CD4-positive, alpha-beta memory T cell (primary cell): ENCODE data around the gene STX18. TPM values are rescaled to one million over a fixed set of nuclear protein-coding genes. Genes with fewer than 3 reads are reported as not detected.

Source experiments
- CTCF ChIA-PET: fragments of 350-600 bp; sonication (Branson Sonifier 250); formaldehyde crosslinking; loops from one replicate; lab custom pipeline; 2021; ENCODE audit warnings: inconsistent platforms; ENCODE audit not compliant: partially characterized antibody; lab: Charles Lee
- POLR2A ChIA-PET: fragments of 350-600 bp; sonication (Branson Sonifier 250); formaldehyde crosslinking; loops from one replicate; lab custom pipeline; 2021; ENCODE audit not compliant: partially characterized antibody; lab: Charles Lee
- DNase-seq, 5 donors: peaks; one replicate each; pipeline versions ENCODE4 v3.0.0 to v3.0.0-alpha.2; 2020 to 2022; ENCODE audit warnings: mixed read lengths in 1 of 5
- H3K27ac ChIP-seq: one replicate; pipeline ENCODE4 v1.7.0; 2013; ENCODE audit warnings: low read depth, low read length
- H3K27me3 ChIP-seq: 2 replicates; pipeline ENCODE4 v1.7.0; 2013; ENCODE audit warnings: mild to moderate bottlenecking, low read length, moderate library complexity; ENCODE audit not compliant: insufficient read depth
- H3K36me3 ChIP-seq: 2 replicates; pipeline ENCODE4 v1.7.0; 2013; ENCODE audit warnings: mild to moderate bottlenecking, low read length, moderate library complexity; ENCODE audit not compliant: insufficient read depth
- H3K4me1 ChIP-seq: 2 replicates; pipeline ENCODE4 v1.7.0; 2013; ENCODE audit warnings: mild to moderate bottlenecking, low read length, moderate library complexity; ENCODE audit not compliant: insufficient read depth
- H3K4me3 ChIP-seq, 2 donors: one replicate each; pipeline ENCODE4 v1.7.0; 2013; ENCODE audit warnings: low read length in 2 of 2, mild to moderate bottlenecking in 1 of 2
- H3K9me3 ChIP-seq, 2 donors: one replicate each; pipeline ENCODE4 v1.7.0; 2013; ENCODE audit warnings: low read length in 2 of 2, control low read depth in 1 of 2; ENCODE audit not compliant: control insufficient read depth in 1 of 2
- H3K27ac Mint-ChIP-seq, 7 donors: one replicate each; pipeline ENCODE4 v1.8.0; 2020 to 2021; ENCODE audit warnings: mixed read lengths in 7 of 7, mild to moderate bottlenecking in 6 of 7, inconsistent platforms in 3 of 7, moderate library complexity in 3 of 7
- H3K27me3 Mint-ChIP-seq, 2 donors: one replicate each; pipeline ENCODE4 v1.8.0; 2020 to 2021; ENCODE audit warnings: mixed read lengths in 2 of 2
- H3K36me3 Mint-ChIP-seq, 2 donors: one replicate each; pipeline ENCODE4 v1.8.0; 2020 to 2021; ENCODE audit warnings: mixed read lengths in 2 of 2, inconsistent platforms in 1 of 2, mild to moderate bottlenecking in 1 of 2
- H3K4me1 Mint-ChIP-seq, 4 donors: one replicate each; pipeline ENCODE4 v1.8.0; 2020 to 2021; ENCODE audit warnings: mixed read lengths in 4 of 4, mild to moderate bottlenecking in 1 of 4
- H3K4me3 Mint-ChIP-seq, 8 donors: one replicate each; pipeline ENCODE4 v1.8.0; 2020 to 2021; ENCODE audit warnings: mixed read lengths in 8 of 8, mild to moderate bottlenecking in 7 of 8, moderate library complexity in 6 of 8, inconsistent platforms in 3 of 8
- H3K9me3 Mint-ChIP-seq, 8 donors: one replicate each; pipeline ENCODE4 v1.8.0; 2020 to 2021; ENCODE audit warnings: mixed read lengths in 8 of 8, mild to moderate bottlenecking in 5 of 8, inconsistent platforms in 3 of 8, moderate library complexity in 1 of 8
- intact Hi-C: fragments of 100-400 bp; cut with micrococcal nuclease; formaldehyde crosslinking; loops from one replicate; pipeline ENCODE4 v1.15.1; 2023
- polyA plus RNA-seq, 2 donors: library from polyadenylated mRNA; unstranded; fragments of 300-500 nt; fragmentation: Illumina TruSeq; gene quantifications; one replicate each; pipeline ENCODE4 v1.2.3, GENCODE V29; 2021
- total RNA-seq, 2 experiments: library from RNA; stranded (reverse); gene quantifications; one replicate each; pipeline ENCODE4 v1.2.3, GENCODE V29; 2021

The STX18 gene
- total and polyA plus RNA-seq, 4 experiments from 2014 or later, result 25.6 to 34.5 (median 31.2) TPM

GRCh38 chr4:4411906-4412305 is 129.9 kb downstream of the STX18 start:
- Histone ChIP-seq H3K27ac (no peak overlapping the region), H3K36me3 (no peaks in the 10 kb centered on the region), H3K27me3 (no peaks in the 10 kb centered on the region), H3K4me1 (peaks cover under 1% of the 10 kb centered on the region), H3K9me3 (no peaks in the 10 kb centered on the region), H3K4me3 (no peak overlapping the region)
- no peak overlapping the region for H3K27ac Mint-ChIP-seq
- no peak for DNase-seq
- H3K36me3 Mint-ChIP-seq, result peaks cover 13 to 30% of the 10 kb centered on the region in 2 donors
- H3K9me3 Mint-ChIP-seq, result peaks cover 0 to 3% (median 0%) of the 10 kb centered on the region in 8 donors
- ChIA-PET CTCF (interaction anchor here (1.1 kb wide), 1 partner anchor 27 kb away, joined by 3 read pairs; no protein-coding TSS in a partner anchor), POLR2A (no interaction called here)
- H3K27me3 Mint-ChIP-seq, result no peaks in the 10 kb centered on the region
- H3K4me3 Mint-ChIP-seq, result no peak overlapping the region
- intact Hi-C loops, result no loop called here
- H3K4me1 Mint-ChIP-seq, result peaks cover 3 to 14% (median 3%) of the 10 kb centered on the region in 4 donors

GRCh38 chr4:4410271-4410670 is 131.6 kb downstream of the STX18 start:
- CTCF ChIA-PET, result interaction anchor here (1.0 kb wide), 1 partner anchor 21 kb away, joined by 5 read pairs; no protein-coding TSS in a partner anchor
- peaks cover 0 to 1% (median 0%) of the 10 kb centered on the region in 8 donors for H3K9me3 Mint-ChIP-seq
- H3K4me3 Mint-ChIP-seq, result no peak overlapping the region
- Histone ChIP-seq H3K9me3 (no peaks in the 10 kb centered on the region), H3K27ac (no peak overlapping the region), H3K27me3 (no peaks in the 10 kb centered on the region), H3K4me1 (no peaks in the 10 kb centered on the region), H3K4me3 (no peak overlapping the region), H3K36me3 (no peaks in the 10 kb centered on the region)
- H3K27me3 Mint-ChIP-seq, result no peaks in the 10 kb centered on the region
- no peak for DNase-seq
- POLR2A ChIA-PET, result no interaction called here
- peak overlapping the region in 1 of 7 donors; percentile 8 for H3K27ac Mint-ChIP-seq
- peaks cover 4 to 26% of the 10 kb centered on the region in 2 donors for H3K36me3 Mint-ChIP-seq
- peaks cover 0 to 4% (median 0%) of the 10 kb centered on the region in 4 donors for H3K4me1 Mint-ChIP-seq
- intact Hi-C loops, result no loop called here

DNA sequence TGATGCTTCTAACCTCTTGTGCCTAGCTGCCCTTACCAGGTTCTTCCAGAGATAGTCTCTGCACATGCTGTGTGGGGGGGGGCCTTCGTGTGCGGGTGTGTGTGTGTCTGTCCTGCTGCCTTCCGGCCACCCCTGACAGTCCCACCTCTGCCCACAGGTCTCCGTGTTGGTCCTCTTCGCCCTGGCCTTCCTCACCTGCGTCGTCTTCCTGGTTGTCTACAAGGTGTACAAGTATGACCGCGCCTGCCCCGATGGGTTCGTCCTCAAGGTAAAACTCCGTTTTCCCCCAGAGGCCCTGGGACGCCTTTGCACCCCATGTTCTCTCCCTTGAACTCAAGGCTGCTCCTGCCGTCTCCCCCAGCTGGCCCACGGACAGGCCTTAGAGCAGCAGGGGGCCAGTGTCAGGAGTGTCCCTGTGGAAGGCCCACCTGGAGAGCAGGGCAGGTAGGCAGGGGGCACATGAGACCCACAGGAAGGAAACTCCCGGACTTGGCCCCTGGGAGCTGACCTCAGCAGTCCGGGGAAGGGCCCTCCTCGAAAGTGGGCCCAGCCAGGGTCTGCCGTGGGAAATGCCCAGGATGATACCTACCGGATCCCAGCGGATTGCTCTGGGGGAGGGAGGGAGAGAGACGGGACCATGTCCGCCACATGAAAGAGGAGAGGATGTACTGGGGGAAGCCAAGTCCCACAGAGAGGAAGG is 132.3 kb downstream of the STX18 start:
- H3K4me3 ChIP-seq, result no peak overlapping the region
- CTCF ChIA-PET, result interaction anchor here (1.9 kb wide), 1 partner anchor 14 kb away, joined by 5 read pairs; no protein-coding TSS in a partner anchor
- no peaks in the 10 kb centered on the region for H3K4me1 ChIP-seq
- DNase-seq, result no peak
- no peaks in the 10 kb centered on the region for H3K27me3 ChIP-seq
- no peak overlapping the region for H3K27ac Mint-ChIP-seq
- no peak overlapping the region for H3K4me3 Mint-ChIP-seq
- intact Hi-C loops, result no loop called here
- peaks cover 0 to 4% (median under 1%) of the 10 kb centered on the region in 4 donors for H3K4me1 Mint-ChIP-seq
- no peaks in the 10 kb centered on the region for H3K9me3 ChIP-seq
- H3K27ac ChIP-seq, result no peak overlapping the region
- peaks cover 0 to 1% (median 0%) of the 10 kb centered on the region in 8 donors for H3K9me3 Mint-ChIP-seq
- no peaks in the 10 kb centered on the region for H3K36me3 ChIP-seq
- peaks cover 4 to 21% of the 10 kb centered on the region in 2 donors for H3K36me3 Mint-ChIP-seq
- POLR2A ChIA-PET, result interaction anchor here (1.0 kb wide), 1 partner anchor 15 kb away, joined by 3 read pairs; no protein-coding TSS in a partner anchor
- no peaks in the 10 kb centered on the region for H3K27me3 Mint-ChIP-seq

DNA sequence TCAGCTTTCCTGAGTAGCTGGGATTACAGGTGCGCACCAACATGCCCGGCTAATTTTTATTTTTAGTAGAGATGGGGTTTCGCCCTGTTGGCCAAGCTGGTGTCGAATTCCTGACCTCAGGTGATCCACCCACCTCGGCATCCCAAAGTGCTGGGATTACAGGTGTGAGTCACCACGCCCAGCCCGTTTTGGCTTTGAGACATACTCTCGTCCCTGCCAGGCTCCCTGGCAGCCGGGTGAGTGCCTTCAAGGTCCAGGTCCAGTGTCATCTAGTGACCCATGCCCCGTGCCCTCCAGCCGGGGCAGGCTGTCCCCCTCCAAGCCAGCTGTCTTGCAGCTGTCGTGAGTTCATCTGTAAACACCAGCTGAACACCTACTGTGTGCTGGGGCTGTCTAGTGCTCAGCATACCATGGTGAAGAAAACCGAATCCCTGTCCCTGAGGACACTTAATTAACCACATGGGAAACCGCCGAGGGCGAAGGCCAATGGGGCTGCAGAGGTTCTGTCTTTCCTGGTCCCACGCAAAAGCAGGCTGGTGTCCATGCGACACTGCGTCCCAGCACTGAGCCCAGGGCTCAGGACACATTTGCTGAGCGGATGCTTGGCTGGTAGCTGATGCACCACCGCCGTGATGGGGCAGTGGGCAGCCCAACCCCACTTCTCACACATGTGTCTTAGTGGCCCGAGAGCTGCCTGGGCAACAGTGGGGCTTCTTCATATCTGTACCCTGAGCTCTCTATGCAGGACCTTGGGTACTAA is 133.1 kb downstream of the STX18 start:
- Mint-ChIP-seq H3K4me1 (peaks cover 0 to 4% (median under 1%) of the 10 kb centered on the region in 4 donors), H3K4me3 (no peak overlapping the region), H3K9me3 (peaks cover 0 to 1% (median 0%) of the 10 kb centered on the region in 8 donors), H3K27me3 (no peaks in the 10 kb centered on the region), H3K36me3 (peaks cover 4 to 22% of the 10 kb centered on the region in 2 donors), H3K27ac (no peak overlapping the region)
- no peaks in the 10 kb centered on the region for H3K9me3 ChIP-seq
- intact Hi-C loops, result no loop called here
- no peaks in the 10 kb centered on the region for H3K4me1 ChIP-seq
- no peak overlapping the region for H3K4me3 ChIP-seq
- CTCF ChIA-PET, result interaction anchor here (1.9 kb wide), 1 partner anchor 14 kb away, joined by 5 read pairs; no protein-coding TSS in a partner anchor
- H3K27ac ChIP-seq, result no peak overlapping the region
- no peak for DNase-seq
- H3K27me3 ChIP-seq, result no peaks in the 10 kb centered on the region
- POLR2A ChIA-PET, result interaction anchor here (1.0 kb wide), 1 partner anchor 14 kb away, joined by 3 read pairs; no protein-coding TSS in a partner anchor
- no peaks in the 10 kb centered on the region for H3K36me3 ChIP-seq

- no peaks in the 10 kb centered on the region for H3K9me3 Mint-ChIP-seq
- no peak overlapping the region for H3K4me3 Mint-ChIP-seq
- H3K9me3 ChIP-seq, result no peaks in the 10 kb centered on the region
- H3K27me3 Mint-ChIP-seq, result no peaks in the 10 kb centered on the region
- H3K36me3 ChIP-seq, result no peaks in the 10 kb centered on the region
- H3K27ac Mint-ChIP-seq, result no peak overlapping the region
- no peak for DNase-seq
- ChIA-PET POLR2A (no interaction called here), CTCF (interaction anchor here (1.9 kb wide), 1 partner anchor 13 kb away, joined by 5 read pairs; no protein-coding TSS in a partner anchor)
- peaks cover 8 to 26% of the 10 kb centered on the region in 2 donors for H3K36me3 Mint-ChIP-seq
- H3K27ac ChIP-seq, result no peak overlapping the region
- no peaks in the 10 kb centered on the region for H3K4me1 ChIP-seq
- H3K4me3 ChIP-seq, result no peak overlapping the region
- no peaks in the 10 kb centered on the region for H3K27me3 ChIP-seq
- intact Hi-C loops, result no loop called here
- peaks cover 0 to 4% (median under 1%) of the 10 kb centered on the region in 4 donors for H3K4me1 Mint-ChIP-seq
Measured at GRCh38 chr4:4408132-4408523, 133.7 kb downstream of the STX18 start.

- H3K36me3 Mint-ChIP-seq, result peaks cover 8 to 30% of the 10 kb centered on the region in 2 donors
- H3K27ac Mint-ChIP-seq, result peak overlapping the region in 1 of 7 donors; percentile 72
- H3K4me3 Mint-ChIP-seq, result no peak overlapping the region
Measured at GRCh38 chr4:4407299-4408131, 134.3 kb downstream of the STX18 start.

More at GRCh38 chr4:4407299-4408131, 134.3 kb downstream of the STX18 start:
- Histone ChIP-seq H3K27me3 (no peaks in the 10 kb centered on the region), H3K36me3 (no peaks in the 10 kb centered on the region), H3K4me1 (no peaks in the 10 kb centered on the region), H3K9me3 (no peaks in the 10 kb centered on the region), H3K27ac (no peak overlapping the region), H3K4me3 (no peak overlapping the region)
- ChIA-PET POLR2A (no interaction called here), CTCF (interaction anchor here (1.9 kb wide), 1 partner anchor 12 kb away, joined by 5 read pairs; no protein-coding TSS in a partner anchor)
- intact Hi-C loops, result no loop called here
- Mint-ChIP-seq H3K27me3 (no peaks in the 10 kb centered on the region), H3K9me3 (no peaks in the 10 kb centered on the region), H3K4me1 (peaks cover 0 to 4% (median under 1%) of the 10 kb centered on the region in 4 donors)
- no peak for DNase-seq
